ENCODE results near the gene TSKS. TPM values are rescaled to one million over a fixed set of nuclear protein-coding genes. Genes with fewer than 3 reads are reported as not detected.
"Not testable (repeated sequence)": the region's sequence is repeated elsewhere in the genome, so short reads cannot be mapped to it uniquely, and the experiment has no call there.

Gene TSKS
- total RNA-seq, 2 experiments from 2014 or later: not detected

GRCh38 chr19:49730166-49730565, 32.9 kb downstream of the TSKS start:
- no peak overlapping the region for H3K4me2 ChIP-seq (ENCODE audit: low read length)
- TF ChIP-seq CTCF (conservative IDR thresholded peaks at IDR 0.05; ENCODE audit: low read length): no peak
- no peak overlapping the region for H3K27ac ChIP-seq (ENCODE audit: low read depth, low read length, poor library complexity, severe bottlenecking)
- no peak overlapping the region for H3K4me3 ChIP-seq (ENCODE audit: low read depth, low read length, poor library complexity, severe bottlenecking)
- ChIA-PET POLR2A (interaction anchor here (0.6 kb wide), 1 partner anchor 92 kb away, joined by 5 read pairs; no protein-coding TSS in a partner anchor), CTCF (ENCODE audit: unreplicated experiment) (no interaction called here)
- DNase-seq (ENCODE audit: low spot score): no peak
- H4K20me1 ChIP-seq (ENCODE audit: insufficient read depth, low read length): no peaks in the 10 kb centered on the region
- no peaks in the 10 kb centered on the region for H3K79me2 ChIP-seq (ENCODE audit: insufficient read depth, low read depth, low read length)
- H3K4me1 ChIP-seq (ENCODE audit: insufficient read depth, low read length, poor library complexity, severe bottlenecking): no peaks in the 10 kb centered on the region
- no peaks in the 10 kb centered on the region for H3K36me3 ChIP-seq (ENCODE audit: insufficient read depth, low read length)
- H3K9me3 ChIP-seq (ENCODE audit: low read length): no peaks in the 10 kb centered on the region
- intact Hi-C loops (cut with micrococcal nuclease; ENCODE audit: unreplicated experiment): no loop called here
- no peak overlapping the region for H2AFZ ChIP-seq (ENCODE audit: low read length)
- H3K9me2 ChIP-seq (ENCODE audit: insufficient read depth, low read length): no peaks in the 10 kb centered on the region
- no TSS peak for BruUV-seq (replicated peaks)

GRCh38 chr19:49727217-49728030, 35.7 kb downstream of the TSKS start:
- Histone ChIP-seq H3K4me2 (ENCODE audit: low read length) (no peak overlapping the region), H3K36me3 (ENCODE audit: insufficient read depth, low read length) (no peaks in the 10 kb centered on the region), H3K9me3 (ENCODE audit: low read length) (no peaks in the 10 kb centered on the region), H3K27ac (ENCODE audit: low read depth, low read length, poor library complexity, severe bottlenecking) (no peak overlapping the region), H3K4me3 (ENCODE audit: low read depth, low read length, poor library complexity, severe bottlenecking) (no peak overlapping the region), H3K9me2 (ENCODE audit: insufficient read depth, low read length) (no peaks in the 10 kb centered on the region), H2AFZ (ENCODE audit: low read length) (no peak overlapping the region), H4K20me1 (ENCODE audit: insufficient read depth, low read length) (no peaks in the 10 kb centered on the region), H3K4me1 (ENCODE audit: insufficient read depth, low read length, poor library complexity, severe bottlenecking) (no peaks in the 10 kb centered on the region), H3K79me2 (ENCODE audit: insufficient read depth, low read depth, low read length) (no peaks in the 10 kb centered on the region)
- POLR2A ChIA-PET: no interaction called here
- no peak for DNase-seq (ENCODE audit: low spot score)
- intact Hi-C loops (cut with micrococcal nuclease; ENCODE audit: unreplicated experiment): no loop called here
- BruUV-seq (replicated peaks): no TSS peak
- CTCF ChIA-PET (ENCODE audit: unreplicated experiment): no interaction called here
- no peak for TF ChIP-seq CTCF (conservative IDR thresholded peaks at IDR 0.05; ENCODE audit: low read length)
- no peak for TF ChIP-seq EZH2phosphoT487 (IDR thresholded peaks at IDR 0.05; ENCODE audit: borderline replicate concordance, low read depth, low read length)

- DNase-seq (ENCODE audit: low spot score); H4K20me1 ChIP-seq (ENCODE audit: insufficient read depth, low read length); H3K4me3 ChIP-seq (ENCODE audit: low read depth, low read length, poor library complexity, severe bottlenecking); H3K36me3 ChIP-seq (ENCODE audit: insufficient read depth, low read length); H3K9me2 ChIP-seq (ENCODE audit: insufficient read depth, low read length); H3K79me2 ChIP-seq (ENCODE audit: insufficient read depth, low read depth, low read length); H3K4me2 ChIP-seq (ENCODE audit: low read length); intact Hi-C loops (cut with micrococcal nuclease; ENCODE audit: unreplicated experiment); CTCF ChIA-PET (ENCODE audit: unreplicated experiment); H3K9me3 ChIP-seq (ENCODE audit: low read length); BruUV-seq (replicated peaks); H3K4me1 ChIP-seq (ENCODE audit: insufficient read depth, low read length, poor library complexity, severe bottlenecking); H3K27ac ChIP-seq (ENCODE audit: low read depth, low read length, poor library complexity, severe bottlenecking); H2AFZ ChIP-seq (ENCODE audit: low read length): not testable (repeated sequence)
- POLR2A ChIA-PET: interaction anchor here (0.7 kb wide), 1 partner anchor 40 kb away, joined by 4 read pairs; no protein-coding TSS in a partner anchor
These were observed 43.7 kb downstream of the TSKS start for GRCh38 chr19:49719420-49719819.

Measured in OCI-LY7 (cell line).